Caco-2 (cell line): Measurements from ENCODE around the gene SPANXN4. TPM values are rescaled to one million over a fixed set of nuclear protein-coding genes. Genes with fewer than 3 reads are reported as not detected.

Experiments
- BruUV-seq: library from RNA; stranded (reverse); fragments of 400-500 nt; replicated peaks from 2 replicates; lab custom pipeline; 2021; lab: Mats Ljungman, UMichigan
- CTCF ChIA-PET: fragments of 300-600 bp; sonication (Branson Sonifier 250); formaldehyde crosslinking; loops from one replicate; lab custom pipeline; 2022; ENCODE audit warnings: antibody characterized with exemption; lab: Charles Lee
- POLR2A ChIA-PET: fragments of 300-600 bp; sonication (Branson Sonifier 250); formaldehyde crosslinking; loops from one replicate; lab custom pipeline; 2022; ENCODE audit warnings: antibody characterized with exemption; lab: Charles Lee
- DNase-seq, 2 experiments: peaks; one replicate each; pipeline versions ENCODE4 v3.0.0 to v3.0.0-alpha.2; 2020 to 2022
- H3K27me3 ChIP-seq: replicated peaks from 2 replicates; pipeline ENCODE4 v1.6.0; 2011; ENCODE audit warnings: low read length; ENCODE audit not compliant: control insufficient read depth, insufficient read depth
- H3K36me3 ChIP-seq: 2 replicates; pipeline ENCODE4 v1.5.1; 2011; ENCODE audit warnings: low read length; ENCODE audit not compliant: control insufficient read depth, insufficient read depth
- H3K4me1 ChIP-seq: fragments of 250-450 bp; sonication (Bioruptor Pico); 2 replicates; pipeline ENCODE4 v1.5.1; 2020; ENCODE audit warnings: mild to moderate bottlenecking
- H3K4me3 ChIP-seq: 2 replicates; pipeline ENCODE4 v1.5.1; 2011; ENCODE audit warnings: low read depth, mild to moderate bottlenecking, control low read depth, low read length
- H3K9me3 ChIP-seq: fragments of 250-450 bp; sonication (Bioruptor Pico); 2 replicates; pipeline ENCODE4 v1.5.1; 2020; ENCODE audit warnings: mild to moderate bottlenecking, moderate library complexity
- H3K27ac Mint-ChIP-seq: one replicate; pipeline ENCODE4 v1.8.0; 2022; ENCODE audit warnings: mixed read lengths; ENCODE audit not compliant: unreplicated experiment
- H3K27me3 Mint-ChIP-seq: one replicate; pipeline ENCODE4 v1.8.0; 2022; ENCODE audit warnings: mixed read lengths; ENCODE audit not compliant: insufficient read depth, unreplicated experiment
- H3K36me3 Mint-ChIP-seq: one replicate; pipeline ENCODE4 v1.8.0; 2022; ENCODE audit warnings: mild to moderate bottlenecking, mixed read lengths; ENCODE audit not compliant: insufficient read depth, unreplicated experiment
- H3K4me1 Mint-ChIP-seq: one replicate; pipeline ENCODE4 v1.8.0; 2022; ENCODE audit warnings: low read depth, mixed read lengths; ENCODE audit not compliant: unreplicated experiment
- H3K4me3 Mint-ChIP-seq: one replicate; pipeline ENCODE4 v1.8.0; 2022; ENCODE audit warnings: mild to moderate bottlenecking, moderate library complexity, mixed read lengths; ENCODE audit not compliant: unreplicated experiment
- H3K9me3 Mint-ChIP-seq: one replicate; pipeline ENCODE4 v1.8.0; 2022; ENCODE audit warnings: mixed read lengths; ENCODE audit not compliant: unreplicated experiment
- intact Hi-C: fragments of 100-400 bp; cut with micrococcal nuclease; formaldehyde crosslinking; loops from one replicate; pipeline ENCODE4 v1.10.0; 2022; ENCODE audit not compliant: unreplicated experiment
- total RNA-seq: library from RNA; stranded (reverse); gene quantifications from 2 replicates; pipeline ENCODE4 v1.2.3, GENCODE V29; 2022
- TF ChIP-seq, protein P1 (sequence below), 2 experiments: fragments of 200-600 bp in 1 of 2; IDR thresholded peaks; 1 replicate in 1 of 2; 2 replicates in 1 of 2; pipeline versions ENCODE4 v1.5.1 to v1.8.0; 2011 to 2022; ENCODE audit warnings: antibody characterized with exemption in 1 of 2, control low read depth in 1 of 2, inconsistent platforms in 1 of 2, low read depth in 1 of 2, low read length in 1 of 2, mild to moderate bottlenecking in 1 of 2, moderate library complexity in 1 of 2; ENCODE audit not compliant: insufficient read depth in 1 of 2, severe bottlenecking in 1 of 2, unreplicated experiment in 1 of 2

The SPANXN4 gene
- total RNA-seq, 1 experiment from 2014 or later: not detected

DNA sequence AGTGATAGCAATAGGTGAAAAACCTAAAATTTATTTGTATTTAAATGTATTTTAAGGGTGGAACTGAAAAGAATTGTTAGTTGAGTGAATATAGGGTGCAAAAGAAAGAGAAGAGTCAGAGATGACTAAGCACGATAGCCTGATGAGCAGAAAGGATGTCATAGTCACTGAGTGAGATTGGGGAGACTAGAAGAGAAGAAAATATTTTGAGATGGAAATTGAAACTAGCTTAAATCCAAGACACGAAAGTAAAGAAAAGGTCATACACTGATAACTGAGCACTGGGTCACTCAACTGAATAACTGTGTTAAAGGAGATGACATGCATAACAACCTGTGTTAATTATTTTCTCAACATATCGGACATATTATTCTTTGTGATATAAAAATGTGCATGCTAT lies 55.5 kb downstream of the SPANXN4 start:
- Histone ChIP-seq H3K36me3 (no peaks in the 10 kb centered on the region), H3K27me3 (no peaks in the 10 kb centered on the region), H3K4me1 (no peaks in the 10 kb centered on the region), H3K4me3 (no peak overlapping the region), H3K9me3 (no peaks in the 10 kb centered on the region)
- intact Hi-C loops: no loop called here
- ChIA-PET CTCF (no interaction called here), POLR2A (no interaction called here)
- no peak overlapping the region for H3K4me3 Mint-ChIP-seq
- no peak for DNase-seq
- no peak overlapping the region for H3K27ac Mint-ChIP-seq
- BruUV-seq: no TSS peak
- H3K27me3 Mint-ChIP-seq: no peaks in the 10 kb centered on the region
- TF ChIP-seq, protein P1, sequence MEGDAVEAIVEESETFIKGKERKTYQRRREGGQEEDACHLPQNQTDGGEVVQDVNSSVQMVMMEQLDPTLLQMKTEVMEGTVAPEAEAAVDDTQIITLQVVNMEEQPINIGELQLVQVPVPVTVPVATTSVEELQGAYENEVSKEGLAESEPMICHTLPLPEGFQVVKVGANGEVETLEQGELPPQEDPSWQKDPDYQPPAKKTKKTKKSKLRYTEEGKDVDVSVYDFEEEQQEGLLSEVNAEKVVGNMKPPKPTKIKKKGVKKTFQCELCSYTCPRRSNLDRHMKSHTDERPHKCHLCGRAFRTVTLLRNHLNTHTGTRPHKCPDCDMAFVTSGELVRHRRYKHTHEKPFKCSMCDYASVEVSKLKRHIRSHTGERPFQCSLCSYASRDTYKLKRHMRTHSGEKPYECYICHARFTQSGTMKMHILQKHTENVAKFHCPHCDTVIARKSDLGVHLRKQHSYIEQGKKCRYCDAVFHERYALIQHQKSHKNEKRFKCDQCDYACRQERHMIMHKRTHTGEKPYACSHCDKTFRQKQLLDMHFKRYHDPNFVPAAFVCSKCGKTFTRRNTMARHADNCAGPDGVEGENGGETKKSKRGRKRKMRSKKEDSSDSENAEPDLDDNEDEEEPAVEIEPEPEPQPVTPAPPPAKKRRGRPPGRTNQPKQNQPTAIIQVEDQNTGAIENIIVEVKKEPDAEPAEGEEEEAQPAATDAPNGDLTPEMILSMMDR (IDR thresholded peaks at IDR 0.05; ENCODE audit: insufficient read depth in 1 of 2, low read depth in 1 of 2, low read length in 1 of 2, severe bottlenecking in 1 of 2, unreplicated experiment in 1 of 2): no peak
- H3K36me3 Mint-ChIP-seq: no peaks in the 10 kb centered on the region
- no peaks in the 10 kb centered on the region for H3K4me1 Mint-ChIP-seq
- H3K9me3 Mint-ChIP-seq: peaks cover 9% of the 10 kb centered on the region

DNA sequence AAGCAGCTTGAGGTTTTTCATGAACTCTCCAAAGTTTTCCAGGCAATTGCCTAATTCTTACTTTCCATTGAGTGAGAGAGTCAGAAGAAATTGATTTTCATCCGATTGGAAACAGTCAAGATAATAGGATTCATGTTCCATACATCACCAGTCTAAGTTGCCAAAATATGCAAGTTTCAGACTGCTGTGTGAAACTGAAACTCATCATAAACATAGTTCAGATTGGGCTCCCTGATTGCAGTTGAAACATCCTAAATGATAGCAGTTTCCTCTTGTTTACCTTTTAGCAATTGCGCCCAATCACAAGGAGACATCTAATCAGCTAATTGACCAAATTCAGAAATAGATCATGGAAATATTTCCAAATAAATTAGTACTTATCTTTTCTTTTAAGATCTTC lies 56.8 kb downstream of the SPANXN4 start:
- Histone ChIP-seq H3K9me3 (no peaks in the 10 kb centered on the region), H3K4me1 (no peaks in the 10 kb centered on the region), H3K4me3 (no peak overlapping the region), H3K27me3 (no peaks in the 10 kb centered on the region), H3K36me3 (no peaks in the 10 kb centered on the region)
- Mint-ChIP-seq H3K4me3 (no peak overlapping the region), H3K36me3 (no peaks in the 10 kb centered on the region), H3K27me3 (no peaks in the 10 kb centered on the region), H3K9me3 (peaks cover 9% of the 10 kb centered on the region), H3K4me1 (no peaks in the 10 kb centered on the region), H3K27ac (no peak overlapping the region)
- no TSS peak for BruUV-seq
- CTCF ChIA-PET: no interaction called here
- DNase-seq: no peak
- TF ChIP-seq, protein P1 (IDR thresholded peaks at IDR 0.05; ENCODE audit: insufficient read depth in 1 of 2, low read depth in 1 of 2, low read length in 1 of 2, severe bottlenecking in 1 of 2, unreplicated experiment in 1 of 2): no peak
- intact Hi-C loops: no loop called here
- POLR2A ChIA-PET: no interaction called here
